Ovary (tissue), 3 donors: ENCODE data around the gene NPAS3.

Source experiments
- CTCF ChIP-seq, 3 donors: fragments of 450-650 bp in 2 of 3; fragments of 200-600 bp in 1 of 3; IDR thresholded peaks; one replicate each; pipeline versions ENCODE4 v1.5.1 to v1.8.0; 2016 to 2022; ENCODE audit warnings: antibody characterized with exemption in 3 of 3, mild to moderate bottlenecking in 1 of 3
- POLR2A ChIP-seq: fragments of 450-650 bp; IDR thresholded peaks from one replicate; pipeline ENCODE4 v1.6.1; 2017; ENCODE audit warnings: antibody characterized with exemption, mild to moderate bottlenecking, moderate library complexity
- donor health status: DM: no; HTN: no; CAD: no.

- TF ChIP-seq POLR2A (no peak), CTCF (IDR thresholded peaks at IDR 0.05) (no peak)
Measured at GRCh38 chr14:33493990-33494389, 555.3 kb downstream of the NPAS3 start.
